CD4-positive, alpha-beta T cell (primary cell): ENCODE data around the gene VRK2. TPM values are rescaled to one million over a fixed set of nuclear protein-coding genes. Genes with fewer than 3 reads are reported as not detected.
A peak's percentile ranks its signal among the peaks of the same experiment; 100 is the strongest.

Source experiments
- ATAC-seq: fragments of 200-7000 bp; cut with Tn5 transposase; one replicate; pipeline ENCODE4 v1.10.0; 2022; ENCODE audit warnings: mild to moderate bottlenecking; ENCODE audit not compliant: poor library complexity
- CTCF ChIA-PET: fragments of 350-600 bp; sonication (Branson Sonifier 250); formaldehyde crosslinking; loops from one replicate; lab custom pipeline; 2021; ENCODE audit warnings: antibody characterized with exemption, inconsistent platforms; lab: Charles Lee
- POLR2A ChIA-PET: fragments of 350-600 bp; sonication (Branson Sonifier 250); formaldehyde crosslinking; loops from one replicate; lab custom pipeline; 2021; ENCODE audit warnings: antibody characterized with exemption, inconsistent platforms; lab: Charles Lee
- DNase-seq, 14 experiments: peaks; one replicate each; pipeline ENCODE4 v3.0.0-alpha.2; 2013 to 2020; ENCODE audit warnings: mixed read lengths in 2 of 14
- H3K27ac ChIP-seq, 2 donors: one replicate each; pipeline versions ENCODE4 v1.5.1 to v1.7.0; 2013; ENCODE audit warnings: low read length in 2 of 2, low read depth in 1 of 2, mild to moderate bottlenecking in 1 of 2
- H3K27me3 ChIP-seq, 2 experiments: 1 replicate in 1 of 2; 2 replicates in 1 of 2; pipeline versions ENCODE4 v1.6.1 to v1.7.0; 2013; ENCODE audit warnings: low read length in 2 of 2, control low read depth in 1 of 2, mild to moderate bottlenecking in 1 of 2, moderate library complexity in 1 of 2; ENCODE audit not compliant: insufficient read depth in 2 of 2, control insufficient read depth in 1 of 2
- H3K36me3 ChIP-seq: one replicate; pipeline ENCODE4 v1.6.1; 2013; ENCODE audit warnings: low read length, control low read depth; ENCODE audit not compliant: insufficient read depth
- H3K4me1 ChIP-seq: one replicate; pipeline ENCODE4 v1.6.1; 2013; ENCODE audit warnings: low read length, control low read depth; ENCODE audit not compliant: insufficient read depth
- H3K4me3 ChIP-seq: one replicate; pipeline ENCODE4 v1.5.1; 2013; ENCODE audit warnings: mild to moderate bottlenecking, low read length, moderate library complexity
- H3K9me3 ChIP-seq, 2 experiments: 1 replicate in 1 of 2; 2 replicates in 1 of 2; pipeline versions ENCODE4 v1.6.1 to v1.7.0; 2013; ENCODE audit warnings: low read length in 2 of 2, mild to moderate bottlenecking in 2 of 2, control low read depth in 1 of 2, moderate library complexity in 1 of 2; ENCODE audit not compliant: control insufficient read depth in 1 of 2, insufficient read depth in 1 of 2
- H3K27ac Mint-ChIP-seq: one replicate; pipeline ENCODE4 v1.8.0; 2020; ENCODE audit warnings: mixed read lengths
- H3K27me3 Mint-ChIP-seq: one replicate; pipeline ENCODE4 v1.8.0; 2021; ENCODE audit warnings: mixed read lengths
- H3K36me3 Mint-ChIP-seq: one replicate; pipeline ENCODE4 v1.8.0; 2021; ENCODE audit warnings: low read depth, mixed read lengths
- H3K4me1 Mint-ChIP-seq: one replicate; pipeline ENCODE4 v1.8.0; 2021; ENCODE audit warnings: low read depth, mixed read lengths
- H3K4me3 Mint-ChIP-seq: one replicate; pipeline ENCODE4 v1.8.0; 2020; ENCODE audit warnings: mild to moderate bottlenecking, mixed read lengths
- H3K9me3 Mint-ChIP-seq: one replicate; pipeline ENCODE4 v1.8.0; 2020; ENCODE audit warnings: mixed read lengths
- intact Hi-C, 2 experiments: fragments of 100-400 bp; cut with DNase I in 1 of 2; cut with micrococcal nuclease in 1 of 2; formaldehyde crosslinking; loops; one replicate each; pipeline versions ENCODE4 v1.15.1 to v1.9.0; 2023 to 2025; cut with DNase I, micrococcal nuclease
- total RNA-seq, 174 experiments: library from RNA in 2 of 174; stranded (reverse) in 2 of 174; gene quantifications; one replicate each; pipeline ENCODE4 v1.2.3 and lab custom pipeline; 2021 to 2026
- TF ChIP-seq, protein P1 (sequence below): fragments of 200-600 bp; IDR thresholded peaks from one replicate; pipeline ENCODE4 v1.8.0; 2022; ENCODE audit warnings: antibody characterized with exemption, mild to moderate bottlenecking

Gene VRK2
- total RNA-seq, 2 experiments from 2014 or later = 11.1 to 11.5 TPM

GRCh38 chr2:58045580-58046334, 849 bp upstream of the VRK2 start:
- Histone ChIP-seq H3K27ac (peak overlapping the region; percentile 86 to 88), H3K27me3 (no peaks in the 10 kb centered on the region), H3K36me3 (peaks cover 3% of the 10 kb centered on the region), H3K4me1 (peaks cover 18% of the 10 kb centered on the region), H3K4me3 (peak overlapping the region; percentile 75), H3K9me3 (no peaks in the 10 kb centered on the region)
- H3K4me3 Mint-ChIP-seq = peak overlapping the region; percentile 91
- peaks cover 11% of the 10 kb centered on the region for H3K36me3 Mint-ChIP-seq
- ATAC-seq (no peak), DNase-seq (peak in 3 of 14 experiments; percentile 0 to 10 (median 5))
- TF ChIP-seq, protein P1, sequence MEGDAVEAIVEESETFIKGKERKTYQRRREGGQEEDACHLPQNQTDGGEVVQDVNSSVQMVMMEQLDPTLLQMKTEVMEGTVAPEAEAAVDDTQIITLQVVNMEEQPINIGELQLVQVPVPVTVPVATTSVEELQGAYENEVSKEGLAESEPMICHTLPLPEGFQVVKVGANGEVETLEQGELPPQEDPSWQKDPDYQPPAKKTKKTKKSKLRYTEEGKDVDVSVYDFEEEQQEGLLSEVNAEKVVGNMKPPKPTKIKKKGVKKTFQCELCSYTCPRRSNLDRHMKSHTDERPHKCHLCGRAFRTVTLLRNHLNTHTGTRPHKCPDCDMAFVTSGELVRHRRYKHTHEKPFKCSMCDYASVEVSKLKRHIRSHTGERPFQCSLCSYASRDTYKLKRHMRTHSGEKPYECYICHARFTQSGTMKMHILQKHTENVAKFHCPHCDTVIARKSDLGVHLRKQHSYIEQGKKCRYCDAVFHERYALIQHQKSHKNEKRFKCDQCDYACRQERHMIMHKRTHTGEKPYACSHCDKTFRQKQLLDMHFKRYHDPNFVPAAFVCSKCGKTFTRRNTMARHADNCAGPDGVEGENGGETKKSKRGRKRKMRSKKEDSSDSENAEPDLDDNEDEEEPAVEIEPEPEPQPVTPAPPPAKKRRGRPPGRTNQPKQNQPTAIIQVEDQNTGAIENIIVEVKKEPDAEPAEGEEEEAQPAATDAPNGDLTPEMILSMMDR = no peak
- H3K27me3 Mint-ChIP-seq = no peaks in the 10 kb centered on the region
- peak overlapping the region; percentile 96 for H3K27ac Mint-ChIP-seq
- intact Hi-C loops = loop anchor here in 1 of 2 experiments (2.0 to 5.0 kb wide), 2 partner anchors 17 to 197 kb away; partner anchors contain the start of gene FANCL
- peaks cover 55% of the 10 kb centered on the region for H3K4me1 Mint-ChIP-seq
- no peaks in the 10 kb centered on the region for H3K9me3 Mint-ChIP-seq
- POLR2A ChIA-PET = interaction anchor here (0.8 to 1.9 kb wide), 6 partner anchors 10 to 28 kb away, joined by 3 to 6 read pairs (median 5); no protein-coding TSS in a partner anchor
- CTCF ChIA-PET = interaction anchor here (1.7 to 1.8 kb wide), 2 partner anchors 12 to 13 kb away, joined by 3 to 7 read pairs; no protein-coding TSS in a partner anchor

- CTCF ChIA-PET = interaction anchor here (1.7 kb wide), 1 partner anchor 11 kb away, joined by 3 read pairs; no protein-coding TSS in a partner anchor
- peaks cover 11% of the 10 kb centered on the region for H3K36me3 Mint-ChIP-seq
- ATAC-seq = no peak
Observed at GRCh38 chr2:58046335-58046584, 346 bp upstream of the VRK2 start.

GRCh38 chr2:58047373-58047935, 848 bp downstream of the VRK2 start:
- no peak for DNase-seq
- H3K27me3 Mint-ChIP-seq = no peaks in the 10 kb centered on the region
- POLR2A ChIA-PET = interaction anchor here (1.6 to 1.9 kb wide), 2 partner anchors 8 to 16 kb away, joined by 5 read pairs; no protein-coding TSS in a partner anchor

More at GRCh38 chr2:58046335-58046584, 346 bp upstream of the VRK2 start:
- Mint-ChIP-seq H3K4me1 (peaks cover 55% of the 10 kb centered on the region), H3K9me3 (no peaks in the 10 kb centered on the region), H3K27ac (peak overlapping the region; percentile 96), H3K4me3 (peak overlapping the region; percentile 91), H3K27me3 (no peaks in the 10 kb centered on the region)
- POLR2A ChIA-PET = interaction anchor here (0.6 to 1.9 kb wide), 8 partner anchors 10 to 195 kb away, joined by 3 to 6 read pairs (median 5); partner anchors contain the start of gene FANCL
- DNase-seq = no peak
- Histone ChIP-seq H3K4me3 (peak overlapping the region; percentile 75), H3K27me3 (no peaks in the 10 kb centered on the region), H3K36me3 (peaks cover 3% of the 10 kb centered on the region), H3K4me1 (peaks cover 18% of the 10 kb centered on the region), H3K27ac (peak overlapping the region; percentile 86 to 88), H3K9me3 (no peaks in the 10 kb centered on the region)
- TF ChIP-seq, protein P1 = no peak
- intact Hi-C loops = loop anchor here in 1 of 2 experiments (2.0 to 5.0 kb wide), 2 partner anchors 17 to 196 kb away; partner anchors contain the start of gene FANCL

More at GRCh38 chr2:58047373-58047935, 848 bp downstream of the VRK2 start:
- Histone ChIP-seq H3K4me1 (peaks cover 18% of the 10 kb centered on the region), H3K4me3 (peak overlapping the region; percentile 75), H3K27me3 (no peaks in the 10 kb centered on the region), H3K36me3 (peaks cover 3% of the 10 kb centered on the region), H3K9me3 (no peaks in the 10 kb centered on the region), H3K27ac (peak overlapping the region; percentile 86 to 88)
- no peak for ATAC-seq
- Mint-ChIP-seq H3K36me3 (peaks cover 11% of the 10 kb centered on the region), H3K9me3 (no peaks in the 10 kb centered on the region), H3K27ac (peak overlapping the region; percentile 96), H3K4me3 (peak overlapping the region; percentile 91), H3K4me1 (peaks cover 53% of the 10 kb centered on the region)
- CTCF ChIA-PET = interaction anchor here (1.7 kb wide), 1 partner anchor 10 kb away, joined by 3 read pairs; no protein-coding TSS in a partner anchor
- TF ChIP-seq, protein P1 = no peak
- intact Hi-C loops = loop anchor here in 1 of 2 experiments (2.0 to 5.0 kb wide), 2 partner anchors 15 to 195 kb away; partner anchors contain the start of gene FANCL
